Fibroblast of skin of left quadriceps (primary cell): ENCODE data around the gene AKNAD1.
"Not testable (repeated sequence)": the region's sequence is repeated elsewhere in the genome, so short reads cannot be mapped to it uniquely, and the experiment has no call there.

Experiments
- DNase-seq, 2 experiments: peaks; one replicate each; pipeline ENCODE4 v3.0.0-alpha.2; 2013; ENCODE audit warnings: low read depth in 2 of 2

Gene AKNAD1

DNA sequence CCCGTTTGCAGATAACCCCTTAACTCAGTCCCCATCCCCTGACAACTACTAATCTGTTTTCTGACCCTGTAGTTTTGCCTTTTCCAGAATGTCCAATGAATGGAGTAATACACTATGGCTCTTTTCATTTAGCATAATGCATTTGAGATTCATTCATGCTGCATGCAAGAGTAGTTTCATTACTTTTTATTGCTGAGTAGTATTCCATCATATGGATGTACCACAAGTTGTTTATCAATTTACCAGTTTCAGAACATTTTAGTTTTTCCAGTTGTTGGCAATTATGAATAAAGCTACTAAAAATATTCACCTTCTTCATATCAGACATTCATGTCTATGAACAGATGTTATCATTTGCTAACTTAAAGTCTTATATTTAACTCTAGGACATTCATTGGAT is 65.1 kb downstream of the AKNAD1 start:
- DNase-seq = no peak

DNA sequence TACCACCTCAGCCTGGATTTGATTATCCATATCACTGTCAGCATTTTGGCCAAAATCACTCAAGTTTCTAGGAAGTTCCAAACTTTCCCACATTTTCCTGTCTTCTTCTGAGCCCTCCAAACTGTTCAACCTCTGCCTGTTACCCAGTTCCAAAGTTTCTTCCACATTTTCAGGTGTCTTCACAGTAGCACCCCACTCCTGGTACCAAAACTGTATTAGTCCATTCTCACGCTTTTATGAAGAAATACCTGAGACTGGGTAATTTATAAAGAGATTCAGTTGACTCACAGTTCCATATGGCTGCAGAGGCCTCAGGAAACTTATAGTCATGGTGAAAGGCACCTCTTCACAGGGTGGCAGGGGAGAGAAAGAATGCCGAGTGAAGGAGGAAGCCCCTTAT is 71.0 kb downstream of the AKNAD1 start:
- no peak for DNase-seq

DNA sequence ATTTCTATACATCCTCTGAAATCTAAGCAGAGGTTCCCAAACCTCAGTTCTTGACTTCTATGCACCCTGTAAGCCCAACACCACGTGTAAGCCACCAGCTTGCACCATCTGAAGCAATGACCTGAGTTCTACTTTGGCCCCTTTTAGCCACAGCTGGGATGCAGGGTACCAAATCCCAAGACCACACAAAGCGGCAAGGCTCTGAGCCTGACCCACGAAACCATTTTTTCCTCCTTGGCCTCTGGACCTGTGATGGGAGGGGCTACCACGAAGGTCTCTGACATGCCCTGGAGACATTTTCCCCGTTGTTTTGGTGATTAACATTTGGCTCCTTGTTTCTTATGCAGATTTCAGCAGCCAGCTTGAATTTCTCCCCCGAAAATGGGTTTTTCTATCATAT is 71.6 kb downstream of the AKNAD1 start:
- DNase-seq = no peak

DNA sequence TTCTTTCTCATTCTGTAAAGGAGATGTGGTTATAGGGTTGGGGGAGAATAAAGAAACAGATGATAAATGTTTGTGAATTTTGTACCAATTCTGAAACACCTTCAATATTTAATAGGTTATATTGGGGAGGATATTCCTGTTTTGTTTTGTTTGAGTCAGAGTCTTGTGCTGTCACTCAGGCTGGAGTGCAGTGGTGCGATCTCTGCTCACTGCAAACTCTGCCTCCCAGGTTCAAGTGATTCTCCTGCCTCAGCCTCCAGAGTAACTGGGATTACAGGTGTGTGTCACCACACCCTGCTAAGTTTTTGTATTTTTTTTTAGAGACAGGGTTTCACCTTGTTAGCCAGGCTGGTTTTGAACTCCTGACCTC is 75.3 kb downstream of the AKNAD1 start:
- not testable (repeated sequence) for DNase-seq

DNA sequence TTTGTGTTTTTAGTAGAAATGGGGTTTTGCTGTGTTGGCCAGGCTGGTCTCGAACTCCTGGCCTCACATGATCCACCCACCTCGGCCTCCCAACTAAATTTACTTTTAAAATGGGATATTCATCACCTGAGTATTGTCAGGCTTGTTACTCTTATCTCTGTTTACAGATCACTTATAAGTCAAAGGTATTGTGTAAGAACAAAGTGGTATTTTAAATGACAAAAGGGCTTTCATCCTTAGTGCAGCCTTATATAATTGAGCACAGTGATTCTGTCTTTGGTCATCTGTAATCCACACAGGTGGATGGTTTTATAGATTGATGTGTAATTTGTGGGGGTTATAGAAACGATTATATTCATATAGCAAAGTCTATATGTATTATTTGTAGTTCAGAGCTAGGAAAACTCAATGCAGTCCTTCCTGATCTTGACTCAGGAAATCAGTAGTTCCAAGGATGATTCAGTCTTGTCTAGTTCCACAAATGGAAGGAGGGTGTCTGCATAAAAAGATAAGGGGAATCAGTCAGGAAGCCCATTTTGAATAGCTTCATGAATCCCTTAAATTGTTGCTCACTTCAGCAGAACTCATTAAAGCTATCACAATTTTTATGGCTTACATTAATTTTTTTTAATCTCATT is 75.8 kb downstream of the AKNAD1 start:
- DNase-seq = no peak

DNA sequence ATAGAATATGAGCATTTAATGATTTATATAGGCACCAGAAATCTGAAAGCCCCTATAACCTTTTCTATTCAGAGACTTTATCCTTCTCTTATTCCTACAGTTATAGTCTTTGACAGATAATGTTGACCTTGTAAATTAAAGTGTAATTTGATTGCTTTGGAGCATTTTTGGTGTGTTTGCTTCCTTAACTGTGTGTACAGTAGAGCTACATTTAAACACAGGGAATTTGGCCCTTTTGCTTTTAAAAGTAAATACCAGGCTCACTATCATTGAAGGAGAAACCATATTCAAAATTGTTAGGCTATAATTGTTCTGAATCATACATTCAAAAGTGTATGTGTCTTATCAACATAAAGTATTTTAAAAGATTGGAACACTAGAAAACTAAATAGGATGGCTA is 77.4 kb downstream of the AKNAD1 start:
- no peak for DNase-seq

DNA sequence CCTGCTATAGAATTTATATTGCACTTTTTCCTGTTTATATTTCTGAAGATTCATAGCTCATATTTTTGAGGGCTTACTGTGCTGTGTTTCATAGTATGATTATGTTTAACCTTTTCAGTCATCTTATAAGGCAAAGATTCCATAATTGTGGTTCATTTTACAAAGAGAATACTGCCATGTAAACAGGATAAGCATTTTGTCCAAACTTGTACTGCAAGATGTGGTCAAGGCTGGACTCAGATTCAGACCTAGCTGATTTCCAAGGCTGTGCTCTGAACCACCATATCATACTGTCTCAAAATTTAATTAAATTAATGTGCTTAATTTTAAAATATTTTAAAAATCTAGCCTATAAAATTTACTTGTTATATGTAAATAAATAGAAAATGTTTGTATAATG is 79.1 kb downstream of the AKNAD1 start:
- no peak for DNase-seq

DNA sequence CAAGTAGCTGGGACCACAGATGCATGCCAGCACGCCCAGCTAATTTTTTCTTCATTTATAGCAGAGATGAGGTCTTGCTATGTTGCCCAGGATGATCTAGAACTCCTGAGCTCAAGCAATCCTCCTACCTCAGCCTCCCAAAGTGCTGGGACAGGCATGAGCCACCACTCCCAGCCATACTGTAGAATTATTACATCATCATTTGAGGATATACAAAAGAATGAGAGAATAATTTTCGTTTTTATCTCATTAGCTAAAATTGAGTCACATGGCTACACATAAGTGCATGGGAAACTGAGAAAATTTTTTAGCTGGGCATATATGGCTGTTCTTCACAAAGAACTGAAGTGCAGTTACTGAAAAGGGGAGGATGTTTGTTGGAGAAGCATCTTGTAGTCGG is 89.2 kb downstream of the AKNAD1 start:
- no peak for DNase-seq

DNA sequence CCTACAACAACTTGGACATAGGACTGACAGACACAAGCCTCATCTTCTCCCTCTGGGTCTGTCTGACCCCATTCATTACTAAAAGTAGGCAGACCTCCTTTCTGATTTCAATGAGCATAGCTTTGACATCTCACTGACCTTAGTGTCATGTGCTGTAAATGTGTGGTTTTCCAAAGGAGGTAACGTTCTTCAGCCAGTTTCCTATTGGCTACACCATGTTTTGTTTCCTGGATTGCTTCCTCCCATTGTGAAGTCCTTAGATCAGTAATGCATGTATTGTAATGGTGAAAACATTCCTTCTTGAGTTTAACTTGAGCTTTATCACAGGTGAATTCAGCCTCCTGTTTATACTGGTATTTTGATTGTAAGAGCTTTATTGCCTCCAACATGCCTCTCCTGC is 89.8 kb downstream of the AKNAD1 start:
- no peak for DNase-seq
